T-helper 2 cell treated with Interferon-gamma antibody and Interleukin-4, amounts not matched to agents 5 μg/mL and 100 μg/mL, for 36 hours (primary cell): ENCODE data around the gene PFKFB1.

ENCODE experiments used
- DNase-seq: peaks from one replicate; pipeline ENCODE4 v3.0.0; 2021; ENCODE audit warnings: low spot score
- H3K27ac Mint-ChIP-seq: one replicate; pipeline ENCODE4 v1.8.0; 2021; ENCODE audit warnings: mild to moderate bottlenecking, mixed read lengths
- H3K27me3 Mint-ChIP-seq: one replicate; pipeline ENCODE4 v1.8.0; 2021; ENCODE audit warnings: low read depth, mixed read lengths
- H3K36me3 Mint-ChIP-seq: one replicate; pipeline ENCODE4 v1.8.0; 2021; ENCODE audit warnings: low read depth, mixed read lengths
- H3K4me1 Mint-ChIP-seq: one replicate; pipeline ENCODE4 v1.8.0; 2021; ENCODE audit warnings: low read depth, mixed read lengths
- H3K4me3 Mint-ChIP-seq: one replicate; pipeline ENCODE4 v1.8.0; 2022; ENCODE audit warnings: mild to moderate bottlenecking, moderate library complexity, mixed read lengths
- H3K9me3 Mint-ChIP-seq: one replicate; pipeline ENCODE4 v1.8.0; 2021; ENCODE audit warnings: mixed read lengths

PFKFB1 gene

DNA sequence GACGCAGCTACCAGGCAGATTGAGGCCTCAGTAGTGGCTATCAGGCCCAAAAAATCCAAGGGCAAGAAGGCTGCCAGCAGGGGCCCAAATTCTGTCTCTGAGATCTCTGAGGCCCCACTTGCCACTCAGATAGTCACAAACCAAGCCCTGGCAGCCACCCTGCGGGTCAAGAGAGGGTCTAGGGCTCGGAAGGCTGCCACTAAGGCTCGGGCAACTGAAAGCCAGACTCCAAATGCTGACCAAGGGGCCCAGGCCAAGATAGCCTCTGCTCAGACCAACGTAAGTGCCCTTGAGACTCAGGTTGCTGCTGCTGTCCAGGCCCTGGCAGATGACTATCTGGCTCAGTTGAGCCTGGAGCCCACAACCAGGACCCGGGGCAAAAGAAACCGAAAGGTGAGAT lies 70.6 kb downstream of the PFKFB1 start:
- H3K4me1 Mint-ChIP-seq = peaks cover 14% of the 10 kb centered on the region
- H3K27me3 Mint-ChIP-seq = peaks cover 8% of the 10 kb centered on the region
- no peak overlapping the region for H3K27ac Mint-ChIP-seq
- no peaks in the 10 kb centered on the region for H3K9me3 Mint-ChIP-seq
- no peak overlapping the region for H3K4me3 Mint-ChIP-seq
- no peak for DNase-seq
- no peaks in the 10 kb centered on the region for H3K36me3 Mint-ChIP-seq

DNA sequence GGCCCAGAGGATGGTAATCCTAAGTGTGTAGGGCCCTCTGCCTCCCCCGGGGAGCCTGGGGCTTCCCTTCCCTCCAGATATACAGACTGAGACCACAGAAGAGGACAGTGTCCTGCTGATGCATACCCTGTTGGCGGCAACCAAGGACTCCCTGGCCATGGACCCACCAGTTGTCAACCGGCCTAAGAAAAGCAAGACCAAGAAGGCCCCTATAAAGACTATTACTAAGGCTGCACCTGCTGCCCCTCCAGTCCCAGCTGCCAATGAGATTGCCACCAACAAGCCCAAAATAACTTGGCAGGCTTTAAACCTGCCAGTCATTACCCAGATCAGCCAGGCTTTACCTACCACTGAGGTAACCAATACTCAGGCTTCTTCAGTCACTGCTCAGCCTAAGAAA lies 71.4 kb downstream of the PFKFB1 start:
- H3K9me3 Mint-ChIP-seq = no peaks in the 10 kb centered on the region
- no peaks in the 10 kb centered on the region for H3K36me3 Mint-ChIP-seq
- peaks cover 14% of the 10 kb centered on the region for H3K4me1 Mint-ChIP-seq
- H3K27me3 Mint-ChIP-seq = peaks cover 8% of the 10 kb centered on the region
- no peak for DNase-seq
- H3K27ac Mint-ChIP-seq = no peak overlapping the region
- H3K4me3 Mint-ChIP-seq = peak overlapping the region; percentile 93

- Mint-ChIP-seq H3K27me3 (peaks cover 9% of the 10 kb centered on the region), H3K36me3 (no peaks in the 10 kb centered on the region), H3K4me1 (peaks cover 14% of the 10 kb centered on the region), H3K9me3 (no peaks in the 10 kb centered on the region), H3K27ac (peak overlapping the region; percentile 61), H3K4me3 (peak overlapping the region; percentile 93)
- peak; percentile 32 for DNase-seq
Measured at GRCh38 chrX:54921427-54922021, 72.5 kb downstream of the PFKFB1 start.

DNA sequence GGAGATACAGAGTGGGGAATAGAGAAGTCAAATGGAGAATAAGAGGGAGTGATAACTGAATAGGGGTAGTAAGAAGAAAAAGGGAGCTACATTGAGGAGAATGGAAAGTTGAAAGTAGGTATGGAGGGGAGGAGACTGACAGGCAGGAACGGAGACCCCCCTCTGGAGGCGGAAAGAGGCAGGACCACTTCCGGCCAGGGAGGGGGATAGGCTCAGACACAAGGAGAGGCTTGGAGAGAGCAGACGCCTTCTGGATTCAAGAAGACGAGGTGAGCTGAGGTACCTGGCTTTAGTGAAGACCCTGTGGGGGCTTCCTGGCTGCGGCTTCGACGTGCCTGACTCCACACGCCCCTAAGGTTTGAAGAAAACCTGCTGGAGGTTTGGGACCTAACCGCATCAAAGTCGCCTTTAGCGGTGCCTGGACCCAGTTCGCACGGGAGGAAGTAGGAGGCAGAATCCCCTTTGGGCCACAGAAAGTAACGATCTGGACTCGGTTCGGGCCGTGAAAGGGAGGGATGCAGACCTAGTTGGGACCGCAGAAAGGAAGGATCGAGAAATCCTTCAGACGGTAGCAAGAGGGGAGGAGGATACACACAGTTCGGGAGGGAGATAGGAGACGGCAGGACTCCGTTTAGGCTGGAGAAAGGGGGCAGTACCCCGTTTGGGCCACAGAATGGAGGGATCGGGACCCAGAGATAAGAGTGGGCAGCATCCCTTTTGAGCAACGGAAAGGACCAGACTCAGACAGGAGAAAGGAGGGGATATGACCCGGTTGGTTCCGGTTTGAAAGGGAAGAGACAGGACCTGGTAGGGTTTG lies 73.2 kb downstream of the PFKFB1 start, which contains the start of gene TRO:
TRO (plus strand) TSS at position 215 of the 817 bp plus-strand sequence. CDS start 1,423 bp downstream, outside the sequence.
- no peak for DNase-seq
- Mint-ChIP-seq H3K9me3 (no peaks in the 10 kb centered on the region), H3K27ac (peak within 1 kb of the TSS; percentile 61), H3K27me3 (peaks cover 12% of the 10 kb centered on the region), H3K4me1 (peaks cover 14% of the 10 kb centered on the region), H3K36me3 (no peaks in the 10 kb centered on the region), H3K4me3 (peak within 1 kb of the TSS; percentile 93)

DNA sequence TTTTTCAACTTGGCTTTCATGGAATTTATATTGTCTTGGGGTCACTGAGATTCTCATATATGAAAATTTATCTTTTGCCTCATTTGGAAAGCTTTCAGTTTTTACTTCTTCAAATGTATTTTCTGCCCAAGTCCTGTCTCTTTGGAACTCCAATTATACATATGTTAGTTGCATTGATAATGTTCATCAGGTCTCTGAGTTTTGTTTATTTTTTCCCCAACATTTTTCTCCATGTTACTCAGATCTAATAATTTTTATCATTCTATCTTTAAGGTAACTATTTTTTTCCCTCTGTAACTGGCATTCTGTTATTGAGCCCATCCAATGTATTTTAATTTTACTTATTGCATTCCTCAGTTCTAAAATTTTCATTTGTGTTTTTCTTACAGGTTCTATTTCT lies 84.0 kb downstream of the PFKFB1 start:
- Mint-ChIP-seq H3K36me3 (no peaks in the 10 kb centered on the region), H3K4me3 (no peak overlapping the region), H3K27ac (no peak overlapping the region), H3K9me3 (peaks cover 6% of the 10 kb centered on the region), H3K4me1 (no peaks in the 10 kb centered on the region), H3K27me3 (no peaks in the 10 kb centered on the region)
- no peak for DNase-seq

GRCh38 chrX:54894159-54894558 lies 99.8 kb downstream of the PFKFB1 start:
- H3K27me3 Mint-ChIP-seq = no peaks in the 10 kb centered on the region
- H3K4me1 Mint-ChIP-seq = no peaks in the 10 kb centered on the region
- DNase-seq = no peak
- no peaks in the 10 kb centered on the region for H3K36me3 Mint-ChIP-seq
- no peak overlapping the region for H3K4me3 Mint-ChIP-seq
- H3K27ac Mint-ChIP-seq = no peak overlapping the region
- no peaks in the 10 kb centered on the region for H3K9me3 Mint-ChIP-seq

GRCh38 chrX:54891573-54891972 lies 102.4 kb downstream of the PFKFB1 start:
- Mint-ChIP-seq H3K9me3 (no peaks in the 10 kb centered on the region), H3K4me3 (no peak overlapping the region), H3K27me3 (peaks cover 2% of the 10 kb centered on the region), H3K36me3 (no peaks in the 10 kb centered on the region), H3K4me1 (no peaks in the 10 kb centered on the region), H3K27ac (no peak overlapping the region)
- peak; percentile 4 for DNase-seq

GRCh38 chrX:54885740-54886139 lies 108.2 kb downstream of the PFKFB1 start:
- Mint-ChIP-seq H3K9me3 (no peaks in the 10 kb centered on the region), H3K4me3 (no peak overlapping the region), H3K4me1 (no peaks in the 10 kb centered on the region), H3K36me3 (no peaks in the 10 kb centered on the region), H3K27me3 (peaks cover 2% of the 10 kb centered on the region), H3K27ac (no peak overlapping the region)
- no peak for DNase-seq
